Loucy (cell line): ENCODE results near the gene SUPT3H.

Experiments used
- H2AFZ ChIP-seq: fragments of 200-600 bp; sonication (generic); 2 replicates; pipeline ENCODE4 v1.6.0; 2016; ENCODE audit warnings: antibody characterized with exemption, mild to moderate bottlenecking, low read length, moderate library complexity
- H3F3A ChIP-seq: fragments of 200-600 bp; 2 replicates; pipeline ENCODE4 v1.6.0; 2016; ENCODE audit warnings: antibody characterized with exemption, low read depth, mild to moderate bottlenecking
- H3K27me3 ChIP-seq: fragments of 200-600 bp; sonication (generic); 2 replicates; pipeline ENCODE4 v1.6.1; 2014; ENCODE audit warnings: low read length, mild to moderate bottlenecking; ENCODE audit not compliant: insufficient read depth, poor library complexity, severe bottlenecking
- H3K36me3 ChIP-seq: fragments of 200-600 bp; sonication (generic); 2 replicates; pipeline ENCODE4 v1.6.1; 2016; ENCODE audit warnings: low read length; ENCODE audit not compliant: insufficient read depth
- H3K4me1 ChIP-seq: fragments of 200-600 bp; sonication (generic); 2 replicates; pipeline ENCODE4 v1.5.1; 2014; ENCODE audit warnings: low read length, mild to moderate bottlenecking; ENCODE audit not compliant: insufficient read depth, poor library complexity, severe bottlenecking
- H3K4me2 ChIP-seq: fragments of 200-600 bp; sonication (generic); 2 replicates; pipeline ENCODE4 v1.6.0; 2014; ENCODE audit warnings: antibody characterized with exemption, low read length, low read depth, mild to moderate bottlenecking; ENCODE audit not compliant: poor library complexity, severe bottlenecking
- H3K4me3 ChIP-seq: fragments of 200-600 bp; sonication (generic); 2 replicates; pipeline ENCODE4 v1.5.1; 2014; ENCODE audit warnings: low read length, mild to moderate bottlenecking, mixed read lengths; ENCODE audit not compliant: poor library complexity, severe bottlenecking
- H3K79me2 ChIP-seq: fragments of 200-600 bp; sonication (generic); 2 replicates; pipeline ENCODE4 v1.6.1; 2014; ENCODE audit warnings: low read length; ENCODE audit not compliant: insufficient read depth
- H3K9ac ChIP-seq: fragments of 200-600 bp; sonication (generic); 2 replicates; pipeline ENCODE4 v1.6.0; 2014; ENCODE audit warnings: mild to moderate bottlenecking, low read depth, low read length, moderate library complexity; ENCODE audit not compliant: poor library complexity, severe bottlenecking
- H3K9me2 ChIP-seq: fragments of 200-600 bp; sonication (generic); replicated peaks from 2 replicates; pipeline ENCODE4 v1.6.1; 2016; ENCODE audit warnings: low read depth, low read length, mixed read lengths
- H3K9me3 ChIP-seq: fragments of 200-600 bp; sonication (generic); 2 replicates; pipeline ENCODE4 v1.6.1; 2014; ENCODE audit warnings: mild to moderate bottlenecking, antibody characterized with exemption, low read length, low read depth; ENCODE audit not compliant: insufficient read depth
- H4K20me1 ChIP-seq: fragments of 200-600 bp; sonication (generic); 2 replicates; pipeline ENCODE4 v1.6.0; 2014; ENCODE audit warnings: antibody characterized with exemption, low read length, mild to moderate bottlenecking; ENCODE audit not compliant: insufficient read depth, poor library complexity, severe bottlenecking
- EZH2phosphoT487 ChIP-seq: fragments of 200-600 bp; IDR thresholded peaks from 2 replicates; pipeline ENCODE4 v1.6.1; 2018; ENCODE audit warnings: antibody characterized with exemption, mild to moderate bottlenecking, moderate library complexity, borderline replicate concordance
- TF ChIP-seq, protein P1 (sequence below): fragments of 200-600 bp; sonication (generic); conservative IDR thresholded peaks from 2 replicates; pipeline ENCODE4 v1.5.1; 2014; ENCODE audit warnings: mild to moderate bottlenecking, antibody characterized with exemption, low read length

The SUPT3H gene

DNA sequence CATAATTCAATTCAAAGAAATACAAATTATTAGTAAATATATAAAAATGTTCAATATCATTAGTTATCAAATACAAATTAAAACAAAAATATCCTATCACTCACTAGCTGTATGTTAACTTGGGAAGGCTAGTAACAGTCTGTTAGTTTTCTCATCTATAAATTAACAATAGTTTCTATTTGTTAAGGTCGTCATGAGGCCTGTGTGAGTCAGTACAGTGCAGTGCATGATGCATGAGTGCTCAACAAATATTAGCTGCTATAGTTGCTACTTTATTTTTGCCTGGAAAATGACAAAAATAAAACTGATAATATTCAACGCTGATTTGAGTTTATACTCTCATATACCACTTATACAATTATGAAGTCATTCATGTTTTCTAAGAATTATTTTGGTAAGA is 451.2 kb downstream of the SUPT3H start:
- H3K36me3 ChIP-seq, result no peaks in the 10 kb centered on the region
- H4K20me1 ChIP-seq, result no peaks in the 10 kb centered on the region
- H2AFZ ChIP-seq, result no peak overlapping the region
- TF ChIP-seq EZH2phosphoT487, result no peak
- TF ChIP-seq, protein P1, sequence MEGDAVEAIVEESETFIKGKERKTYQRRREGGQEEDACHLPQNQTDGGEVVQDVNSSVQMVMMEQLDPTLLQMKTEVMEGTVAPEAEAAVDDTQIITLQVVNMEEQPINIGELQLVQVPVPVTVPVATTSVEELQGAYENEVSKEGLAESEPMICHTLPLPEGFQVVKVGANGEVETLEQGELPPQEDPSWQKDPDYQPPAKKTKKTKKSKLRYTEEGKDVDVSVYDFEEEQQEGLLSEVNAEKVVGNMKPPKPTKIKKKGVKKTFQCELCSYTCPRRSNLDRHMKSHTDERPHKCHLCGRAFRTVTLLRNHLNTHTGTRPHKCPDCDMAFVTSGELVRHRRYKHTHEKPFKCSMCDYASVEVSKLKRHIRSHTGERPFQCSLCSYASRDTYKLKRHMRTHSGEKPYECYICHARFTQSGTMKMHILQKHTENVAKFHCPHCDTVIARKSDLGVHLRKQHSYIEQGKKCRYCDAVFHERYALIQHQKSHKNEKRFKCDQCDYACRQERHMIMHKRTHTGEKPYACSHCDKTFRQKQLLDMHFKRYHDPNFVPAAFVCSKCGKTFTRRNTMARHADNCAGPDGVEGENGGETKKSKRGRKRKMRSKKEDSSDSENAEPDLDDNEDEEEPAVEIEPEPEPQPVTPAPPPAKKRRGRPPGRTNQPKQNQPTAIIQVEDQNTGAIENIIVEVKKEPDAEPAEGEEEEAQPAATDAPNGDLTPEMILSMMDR, result no peak
- no peak overlapping the region for H3K4me3 ChIP-seq
- H3F3A ChIP-seq, result no peaks in the 10 kb centered on the region
- peaks cover 39% of the 10 kb centered on the region for H3K4me1 ChIP-seq
- H3K79me2 ChIP-seq, result no peaks in the 10 kb centered on the region
- H3K9me2 ChIP-seq, result no peaks in the 10 kb centered on the region
- no peak overlapping the region for H3K9ac ChIP-seq
- no peaks in the 10 kb centered on the region for H3K9me3 ChIP-seq
- H3K27me3 ChIP-seq, result no peaks in the 10 kb centered on the region
- no peak overlapping the region for H3K4me2 ChIP-seq

DNA sequence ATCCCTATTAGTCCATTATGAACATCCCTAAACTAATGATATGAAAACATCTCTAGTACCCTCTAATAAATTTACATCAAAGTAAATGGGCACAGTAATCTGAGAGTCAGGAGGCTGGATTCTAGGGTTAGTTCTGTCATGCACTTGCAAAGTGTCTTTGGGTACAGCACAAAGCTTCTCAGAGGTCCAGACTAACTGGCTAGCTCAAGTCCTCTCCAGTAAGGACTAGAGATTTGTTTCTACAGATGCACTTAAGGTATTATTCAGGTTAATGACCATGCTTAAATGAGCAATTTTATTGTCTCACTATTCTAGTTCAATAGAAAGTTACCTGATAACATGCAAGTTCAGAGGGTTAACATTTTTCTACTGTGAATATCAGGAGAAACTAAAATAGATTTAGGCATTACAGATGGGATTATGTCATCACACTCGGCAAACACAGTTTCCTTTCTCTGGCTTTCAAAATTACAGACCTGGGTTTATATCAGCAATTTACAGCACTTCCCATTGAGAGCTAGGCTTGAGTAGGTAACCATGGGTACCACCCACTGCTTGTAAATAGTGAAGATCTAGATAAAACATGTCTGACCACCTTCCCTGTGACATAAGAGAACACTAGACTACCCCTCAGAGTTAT is 452.5 kb downstream of the SUPT3H start:
- no peaks in the 10 kb centered on the region for H3F3A ChIP-seq
- no peaks in the 10 kb centered on the region for H4K20me1 ChIP-seq
- peak overlapping the region; percentile 12 for H3K9ac ChIP-seq
- H3K4me1 ChIP-seq, result peaks cover 39% of the 10 kb centered on the region
- H3K4me3 ChIP-seq, result peak overlapping the region; percentile 45
- H3K9me2 ChIP-seq, result no peaks in the 10 kb centered on the region
- H3K4me2 ChIP-seq, result peak overlapping the region; percentile 52
- H3K9me3 ChIP-seq, result no peaks in the 10 kb centered on the region
- TF ChIP-seq, protein P1, result no peak
- TF ChIP-seq EZH2phosphoT487, result no peak
- no peaks in the 10 kb centered on the region for H3K36me3 ChIP-seq
- H2AFZ ChIP-seq, result no peak overlapping the region
- H3K79me2 ChIP-seq, result no peaks in the 10 kb centered on the region
- H3K27me3 ChIP-seq, result no peaks in the 10 kb centered on the region

DNA sequence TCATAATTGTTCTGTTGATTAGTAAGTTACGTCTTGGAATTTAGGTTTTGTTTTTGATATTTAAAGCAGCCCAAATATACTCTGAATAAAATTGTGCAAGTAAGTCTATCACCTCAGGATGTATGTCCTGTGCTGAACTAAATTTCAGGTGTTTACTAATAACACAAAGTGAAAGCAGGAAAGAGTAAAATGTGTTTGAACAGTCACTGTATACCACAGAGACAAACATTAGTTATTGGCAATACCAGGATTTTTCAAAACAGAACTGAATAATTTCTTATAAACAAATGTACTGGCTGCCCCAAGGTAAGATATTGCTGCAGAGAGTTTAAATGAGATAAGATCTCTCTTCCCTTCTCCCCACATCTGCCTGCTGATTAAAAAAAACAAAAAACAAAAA is 454.3 kb downstream of the SUPT3H start:
- Histone ChIP-seq H3K4me3 (no peak overlapping the region), H3K9me3 (no peaks in the 10 kb centered on the region), H4K20me1 (no peaks in the 10 kb centered on the region), H3K27me3 (no peaks in the 10 kb centered on the region), H3K79me2 (no peaks in the 10 kb centered on the region), H3K4me1 (peaks cover 39% of the 10 kb centered on the region), H2AFZ (no peak overlapping the region), H3F3A (no peaks in the 10 kb centered on the region), H3K36me3 (no peaks in the 10 kb centered on the region), H3K4me2 (no peak overlapping the region), H3K9me2 (no peaks in the 10 kb centered on the region), H3K9ac (no peak overlapping the region)
- no peak for TF ChIP-seq EZH2phosphoT487
- TF ChIP-seq, protein P1, result no peak
